ENCODE data around the gene ARHGAP40. TPM values are rescaled to one million over a fixed set of nuclear protein-coding genes. Genes with fewer than 3 reads are reported as not detected.

Gene ARHGAP40
- total and polyA plus RNA-seq, 2 of the 13 experiments (the other 11 are each of a cell fraction or from before 2014, with no cell fraction given) = 0.75 to 2.1 TPM

- FAIRE-seq = no peak
- H3K9me3 ChIP-seq (ENCODE audit: low read length) = no peaks in the 10 kb centered on the region
- ATAC-seq = no peak
- peaks cover 7% of the 10 kb centered on the region; the same call in 1 of the 2 replicates for H3K4me1 ChIP-seq (ENCODE audit: insufficient read depth, low read length)
- TF ChIP-seq HMGA1 (CRISPR knock-in tag; conservative IDR thresholded peaks at IDR 0.05) (no peak), ZNF441 (CRISPR knock-in tag; IDR thresholded peaks at IDR 0.05; ENCODE audit: borderline replicate concordance) (no peak), JUND (CRISPR knock-in tag; IDR thresholded peaks at IDR 0.05) (no peak), ZNF724P (CRISPR knock-in tag; IDR thresholded peaks at IDR 0.05; ENCODE audit: borderline replicate concordance) (no peak), SKIL (CRISPR knock-in tag; IDR thresholded peaks at IDR 0.05; ENCODE audit: borderline replicate concordance) (no peak), SRSF4 (IDR thresholded peaks at IDR 0.05; ENCODE audit: low read depth, low read length, poor library complexity, severe bottlenecking) (no peak)
- TF ChIP-seq, protein P1, sequence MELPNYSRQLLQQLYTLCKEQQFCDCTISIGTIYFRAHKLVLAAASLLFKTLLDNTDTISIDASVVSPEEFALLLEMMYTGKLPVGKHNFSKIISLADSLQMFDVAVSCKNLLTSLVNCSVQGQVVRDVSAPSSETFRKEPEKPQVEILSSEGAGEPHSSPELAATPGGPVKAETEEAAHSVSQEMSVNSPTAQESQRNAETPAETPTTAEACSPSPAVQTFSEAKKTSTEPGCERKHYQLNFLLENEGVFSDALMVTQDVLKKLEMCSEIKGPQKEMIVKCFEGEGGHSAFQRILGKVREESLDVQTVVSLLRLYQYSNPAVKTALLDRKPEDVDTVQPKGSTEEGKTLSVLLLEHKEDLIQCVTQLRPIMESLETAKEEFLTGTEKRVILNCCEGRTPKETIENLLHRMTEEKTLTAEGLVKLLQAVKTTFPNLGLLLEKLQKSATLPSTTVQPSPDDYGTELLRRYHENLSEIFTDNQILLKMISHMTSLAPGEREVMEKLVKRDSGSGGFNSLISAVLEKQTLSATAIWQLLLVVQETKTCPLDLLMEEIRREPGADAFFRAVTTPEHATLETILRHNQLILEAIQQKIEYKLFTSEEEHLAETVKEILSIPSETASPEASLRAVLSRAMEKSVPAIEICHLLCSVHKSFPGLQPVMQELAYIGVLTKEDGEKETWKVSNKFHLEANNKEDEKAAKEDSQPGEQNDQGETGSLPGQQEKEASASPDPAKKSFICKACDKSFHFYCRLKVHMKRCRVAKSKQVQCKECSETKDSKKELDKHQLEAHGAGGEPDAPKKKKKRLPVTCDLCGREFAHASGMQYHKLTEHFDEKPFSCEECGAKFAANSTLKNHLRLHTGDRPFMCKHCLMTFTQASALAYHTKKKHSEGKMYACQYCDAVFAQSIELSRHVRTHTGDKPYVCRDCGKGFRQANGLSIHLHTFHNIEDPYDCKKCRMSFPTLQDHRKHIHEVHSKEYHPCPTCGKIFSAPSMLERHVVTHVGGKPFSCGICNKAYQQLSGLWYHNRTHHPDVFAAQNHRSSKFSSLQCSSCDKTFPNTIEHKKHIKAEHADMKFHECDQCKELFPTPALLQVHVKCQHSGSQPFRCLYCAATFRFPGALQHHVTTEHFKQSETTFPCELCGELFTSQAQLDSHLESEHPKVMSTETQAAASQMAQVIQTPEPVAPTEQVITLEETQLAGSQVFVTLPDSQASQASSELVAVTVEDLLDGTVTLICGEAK (IDR thresholded peaks at IDR 0.05) = no peak
- TF ChIP-seq, protein P1 (CRISPR knock-in tag; IDR thresholded peaks at IDR 0.05) = peak; percentile 84; the same call in 1 of the 2 replicates
- H3K79me2 ChIP-seq (ENCODE audit: insufficient read depth, low read length) = no peaks in the 10 kb centered on the region
- ChIA-PET CTCF (ENCODE audit: low intra/inter-chr PET ratio, low total read pairs) (no interaction called here), POLR2A (no interaction called here)
- no peak overlapping the region for H3K9ac ChIP-seq (ENCODE audit: insufficient read depth, low read depth, low read length)
- H3K27me3 ChIP-seq (ENCODE audit: control insufficient read depth in 1 of 2, insufficient read depth in 2 of 2, low read length in 2 of 2) = no peaks in the 10 kb centered on the region
- H4K20me1 ChIP-seq (ENCODE audit: insufficient read depth, low read length) = no peaks in the 10 kb centered on the region
- no TSS peak for BruUV-seq (replicated peaks)
- no peak overlapping the region for H3K4me3 ChIP-seq (replicated peaks in 1 of 3; ENCODE audit: insufficient read depth in 1 of 3, low read depth in 2 of 3, low read length in 3 of 3)
- in situ Hi-C loops (cut with HindIII; ENCODE audit: extremely low pct_ligation_motif_present, low pct_unique_long_range_greater_than_20kb) = no loop called here
- DNase-seq (ENCODE audit: low spot score) = no peak
- no peak overlapping the region for H3K4me2 ChIP-seq (ENCODE audit: low read depth, low read length)
- no peak overlapping the region for H2AFZ ChIP-seq (ENCODE audit: low read length)
- intact Hi-C loops (cut with micrococcal nuclease; ENCODE audit: unreplicated experiment) = no loop called here
- no peak overlapping the region for H3K27ac ChIP-seq (ENCODE audit: extremely low read length, insufficient read depth, low read length)
- 97% methylated on average over 6 of the region's 6 CpGs for WGBS (ENCODE audit: low lambda C conversion rate)
- H3K36me3 ChIP-seq (replicated peaks in 1 of 2; ENCODE audit: control insufficient read depth in 1 of 2, insufficient read depth in 2 of 2, low read length in 2 of 2) = peaks cover 21 to 65% of the 10 kb centered on the region in 2 experiments
Observed at GRCh38 chr20:38563802-38564431, 37.7 kb upstream of the ARHGAP40 start.
